PFSK-1 (cell line): ENCODE data around the gene PCBP3.

ENCODE experiments used
- FOXP2 ChIP-seq: optimal IDR thresholded peaks from 2 replicates; pipeline ENCODE3; 2011; ENCODE audit warnings: borderline replicate concordance, control low read depth, inconsistent platforms; ENCODE audit not compliant: insufficient read depth; ENCODE audit errors: extremely low read length, extremely low read depth
- POLR2AphosphoS5 ChIP-seq: IDR thresholded peaks from 2 replicates; pipeline ENCODE4 v1.6.1; 2012; ENCODE audit warnings: low read depth, mild to moderate bottlenecking, control low read depth, low read length, moderate library complexity
- REST ChIP-seq, 2 experiments: IDR thresholded peaks; 2 replicates each; pipeline versions ENCODE4 v1.6.1 to v1.8.0; 2011 to 2012; ENCODE audit warnings: low read depth in 2 of 2, low read length in 2 of 2, control low read depth in 1 of 2, inconsistent platforms in 1 of 2, mild to moderate bottlenecking in 1 of 2, moderate library complexity in 1 of 2; ENCODE audit not compliant: insufficient read depth in 1 of 2
- SIN3A ChIP-seq: IDR thresholded peaks from 2 replicates; pipeline ENCODE4 v1.6.1; 2012; ENCODE audit warnings: mild to moderate bottlenecking, low read length, moderate library complexity, borderline replicate concordance; ENCODE audit not compliant: insufficient read depth
- TAF1 ChIP-seq: IDR thresholded peaks from 2 replicates; pipeline ENCODE4 v1.6.1; 2012; ENCODE audit warnings: low read length, control low read depth, borderline replicate concordance; ENCODE audit not compliant: insufficient read depth

The PCBP3 gene

GRCh38 chr21:45602106-45602505, 41.4 kb upstream of the PCBP3 start:
- TF ChIP-seq FOXP2, result no peak
- no peak for TF ChIP-seq SIN3A
- no peak for TF ChIP-seq REST (IDR thresholded peaks at IDR 0.05; ENCODE audit: insufficient read depth in 1 of 2, low read depth in 2 of 2, low read length in 2 of 2)
- TF ChIP-seq POLR2AphosphoS5, result no peak
- no peak for TF ChIP-seq TAF1

- TF ChIP-seq REST (IDR thresholded peaks at IDR 0.05; ENCODE audit: insufficient read depth in 1 of 2, low read depth in 2 of 2, low read length in 2 of 2), result no peak
- no peak for TF ChIP-seq POLR2AphosphoS5
- TF ChIP-seq TAF1, result no peak
Observed at GRCh38 chr21:45603481-45603880, 40.0 kb upstream of the PCBP3 start.

- TF ChIP-seq POLR2AphosphoS5, result no peak
- no peak for TF ChIP-seq FOXP2
- TF ChIP-seq TAF1, result no peak
- no peak for TF ChIP-seq SIN3A
- no peak for TF ChIP-seq REST (IDR thresholded peaks at IDR 0.05; ENCODE audit: insufficient read depth in 1 of 2, low read depth in 2 of 2, low read length in 2 of 2)
Observed at GRCh38 chr21:45607021-45607908, 36.3 kb upstream of the PCBP3 start.

- TF ChIP-seq SIN3A (no peak), POLR2AphosphoS5 (no peak), FOXP2 (no peak), TAF1 (no peak), REST (IDR thresholded peaks at IDR 0.05; ENCODE audit: insufficient read depth in 1 of 2, low read depth in 2 of 2, low read length in 2 of 2) (no peak)
Observed at GRCh38 chr21:45607909-45608295, 35.6 kb upstream of the PCBP3 start.

- TF ChIP-seq POLR2AphosphoS5 (no peak), REST (IDR thresholded peaks at IDR 0.05; ENCODE audit: insufficient read depth in 1 of 2, low read depth in 2 of 2, low read length in 2 of 2) (no peak), SIN3A (no peak), FOXP2 (no peak), TAF1 (no peak)
Observed at GRCh38 chr21:45611296-45611695, 32.2 kb upstream of the PCBP3 start.
